Effector memory CD4-positive, alpha-beta T cell (primary cell): ENCODE measurements around the gene ZNF614.
"Not testable (repeated sequence)": the region's sequence is repeated elsewhere in the genome, so short reads cannot be mapped to it uniquely, and the experiment has no call there.

Source experiments
- DNase-seq, 3 donors: peaks; one replicate each; pipeline ENCODE4 v3.0.0-alpha.2; 2020
- H3K27ac ChIP-seq: 2 replicates; pipeline ENCODE4 v1.7.0; 2013; ENCODE audit warnings: mild to moderate bottlenecking, low read length, moderate library complexity; ENCODE audit not compliant: insufficient read depth, poor library complexity, severe bottlenecking
- H3K27me3 ChIP-seq: replicated peaks from 2 replicates; pipeline ENCODE4 v1.7.0; 2013; ENCODE audit warnings: mild to moderate bottlenecking, low read length; ENCODE audit not compliant: insufficient read depth, control insufficient read depth, poor library complexity, severe bottlenecking
- H3K36me3 ChIP-seq: 2 replicates; pipeline ENCODE4 v1.7.0; 2013; ENCODE audit warnings: mild to moderate bottlenecking, low read length, moderate library complexity; ENCODE audit not compliant: control insufficient read depth, insufficient read depth
- H3K4me1 ChIP-seq: 2 replicates; pipeline ENCODE4 v1.7.0; 2013; ENCODE audit warnings: low read length, mild to moderate bottlenecking; ENCODE audit not compliant: control insufficient read depth, insufficient read depth, poor library complexity, severe bottlenecking
- H3K4me3 ChIP-seq: 2 replicates; pipeline ENCODE4 v1.7.0; 2013; ENCODE audit warnings: low read length, low read depth, mild to moderate bottlenecking; ENCODE audit not compliant: insufficient read depth, poor library complexity, severe bottlenecking
- H3K9me3 ChIP-seq: 2 replicates; pipeline ENCODE4 v1.7.0; 2013; ENCODE audit warnings: mild to moderate bottlenecking, low read length, moderate library complexity; ENCODE audit not compliant: control insufficient read depth

The ZNF614 gene

GRCh38 chr19:51994048-51994644 is 34.0 kb downstream of the ZNF614 start:
- H3K27me3 ChIP-seq, result no peaks in the 10 kb centered on the region
- no peak for DNase-seq
- H3K36me3 ChIP-seq, result peaks cover 55% of the 10 kb centered on the region
- no peak overlapping the region for H3K4me3 ChIP-seq
- no peaks in the 10 kb centered on the region for H3K4me1 ChIP-seq
- peaks cover 70% of the 10 kb centered on the region for H3K9me3 ChIP-seq
- H3K27ac ChIP-seq, result no peak overlapping the region

DNA sequence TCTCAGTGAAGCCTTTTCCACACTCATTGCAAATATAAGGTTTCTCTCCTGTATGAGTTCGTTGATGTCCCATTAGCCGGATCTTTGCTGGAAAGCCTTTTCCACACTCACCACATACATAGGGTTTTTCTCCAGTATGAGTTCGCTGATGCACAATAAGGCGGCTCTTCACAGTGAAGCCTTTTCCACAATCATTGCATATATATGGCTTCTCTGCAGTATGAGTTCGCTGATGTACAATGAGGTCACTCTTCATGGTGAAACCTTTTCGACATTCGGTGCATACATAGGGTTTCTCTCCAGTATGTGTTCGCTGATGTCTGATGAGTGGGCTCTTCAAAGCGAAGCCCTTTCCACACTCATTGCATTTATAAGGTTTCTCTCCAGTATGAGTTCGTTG is 34.8 kb downstream of the ZNF614 start:
- H3K4me3 ChIP-seq, result peak overlapping the region; percentile 20
- peaks cover 67% of the 10 kb centered on the region for H3K9me3 ChIP-seq
- no peaks in the 10 kb centered on the region for H3K27me3 ChIP-seq
- peaks cover 47% of the 10 kb centered on the region for H3K36me3 ChIP-seq
- no peak for DNase-seq
- no peaks in the 10 kb centered on the region for H3K4me1 ChIP-seq
- H3K27ac ChIP-seq, result no peak overlapping the region

DNA sequence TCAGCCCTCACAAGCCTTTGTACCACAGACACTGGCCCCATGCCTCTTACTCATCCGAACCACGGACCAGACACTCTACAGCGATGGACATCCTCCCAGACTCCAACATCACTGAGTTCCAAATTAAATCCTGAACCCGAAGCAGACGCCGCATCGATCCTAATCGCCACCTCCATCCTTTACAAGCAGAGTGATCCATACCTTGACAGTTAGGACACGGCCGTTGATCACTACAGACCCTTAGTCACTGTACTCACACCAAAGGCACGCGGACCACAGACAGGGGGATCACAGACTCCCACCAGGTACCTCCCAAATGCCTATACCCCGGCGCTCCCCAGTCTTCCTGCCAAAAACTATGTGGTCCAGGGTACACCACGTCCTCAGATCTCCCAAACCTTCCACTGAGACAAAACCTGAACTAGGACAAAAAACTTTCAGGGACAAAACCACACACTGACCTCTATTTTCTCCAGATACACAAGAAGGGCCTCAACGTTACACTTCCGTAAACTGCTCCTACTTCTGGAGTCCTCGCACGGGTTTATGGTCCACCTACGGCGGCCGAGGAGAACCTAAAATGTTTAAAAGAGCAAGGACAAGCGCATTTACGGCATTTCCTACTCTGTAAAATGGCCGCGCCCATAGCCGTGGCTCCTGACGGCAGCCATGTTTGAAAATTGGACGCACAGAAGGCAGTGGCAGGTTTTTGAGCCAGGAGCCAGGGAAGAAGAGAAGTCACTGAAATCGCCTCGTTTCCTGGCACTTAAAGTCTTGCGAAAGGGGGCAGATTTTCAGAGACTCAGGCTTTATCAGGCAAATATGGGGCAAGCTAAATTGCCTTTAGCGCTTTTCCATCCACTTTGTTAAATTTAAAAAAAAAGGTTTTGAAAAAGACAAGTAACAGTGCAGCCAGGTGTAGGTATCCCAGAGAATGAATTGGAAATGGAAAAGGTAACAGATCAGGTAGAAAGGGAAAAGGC is 41.6 kb downstream of the ZNF614 start, which contains the start of gene ZNF350:
Gene ZNF350 (minus strand): TSS at position 532 of the 983 bp plus-strand sequence. CDS start 12,480 bp downstream, outside the sequence.
- Histone ChIP-seq H3K4me1 (no peaks in the 10 kb centered on the region), H3K9me3 (peaks cover 56% of the 10 kb centered on the region), H3K27ac (peak within 1 kb of the TSS; percentile 65), H3K4me3 (peak within 1 kb of the TSS; percentile 91), H3K36me3 (peaks cover under 1% of the 10 kb centered on the region), H3K27me3 (no peaks in the 10 kb centered on the region)
- DNase-seq, result peak; percentile 78 to 87 (median 82)

DNA sequence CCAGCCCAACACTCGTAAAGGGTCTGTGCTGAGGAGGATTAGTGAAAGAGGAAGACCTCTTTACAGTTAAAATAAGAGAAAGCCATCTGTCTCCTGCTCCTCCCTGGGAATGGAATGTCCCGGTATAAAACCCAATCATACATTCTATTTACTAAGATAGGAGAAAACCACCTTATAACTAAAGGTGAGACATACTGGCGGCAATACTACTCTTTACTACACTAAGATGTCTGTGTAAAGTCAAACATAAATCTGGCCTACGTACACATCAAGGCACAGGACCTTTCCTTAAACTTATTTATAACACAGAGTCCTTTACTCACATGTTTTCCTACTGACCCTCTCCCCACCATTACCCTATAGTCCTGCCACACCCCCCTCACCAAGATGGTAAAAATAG is 44.8 kb downstream of the ZNF614 start:
- DNase-seq, result no peak
- Histone ChIP-seq H3K27me3 (no peaks in the 10 kb centered on the region), H3K4me3 (no peak overlapping the region), H3K36me3 (peaks cover 28% of the 10 kb centered on the region), H3K27ac (no peak overlapping the region), H3K9me3 (peaks cover 61% of the 10 kb centered on the region), H3K4me1 (no peaks in the 10 kb centered on the region)

DNA sequence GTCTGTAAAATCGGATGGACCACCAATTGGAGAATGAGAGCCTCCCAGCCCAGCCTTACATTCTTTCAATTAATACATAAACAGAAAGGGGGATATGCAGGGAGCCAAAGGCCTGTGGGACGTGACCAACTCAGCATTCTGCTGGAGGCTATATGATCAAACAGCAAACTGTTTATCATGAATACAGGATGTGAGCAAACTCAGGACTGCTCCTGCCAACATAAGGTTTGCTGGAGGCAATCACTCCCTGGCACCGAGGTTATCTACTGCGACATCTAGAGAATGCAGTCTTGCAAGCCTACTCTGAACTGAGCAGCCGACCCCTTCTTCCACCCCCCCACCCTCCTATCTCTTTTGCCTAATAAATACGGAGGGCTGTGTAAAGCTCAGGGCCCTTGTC is 47.3 kb downstream of the ZNF614 start:
- H3K27ac ChIP-seq, DNase-seq, H3K4me1 ChIP-seq, H3K27me3 ChIP-seq, H3K4me3 ChIP-seq: not testable (repeated sequence)
- H3K36me3 ChIP-seq, result peaks cover 29% of the 10 kb centered on the region
- H3K9me3 ChIP-seq, result peaks cover 60% of the 10 kb centered on the region

DNA sequence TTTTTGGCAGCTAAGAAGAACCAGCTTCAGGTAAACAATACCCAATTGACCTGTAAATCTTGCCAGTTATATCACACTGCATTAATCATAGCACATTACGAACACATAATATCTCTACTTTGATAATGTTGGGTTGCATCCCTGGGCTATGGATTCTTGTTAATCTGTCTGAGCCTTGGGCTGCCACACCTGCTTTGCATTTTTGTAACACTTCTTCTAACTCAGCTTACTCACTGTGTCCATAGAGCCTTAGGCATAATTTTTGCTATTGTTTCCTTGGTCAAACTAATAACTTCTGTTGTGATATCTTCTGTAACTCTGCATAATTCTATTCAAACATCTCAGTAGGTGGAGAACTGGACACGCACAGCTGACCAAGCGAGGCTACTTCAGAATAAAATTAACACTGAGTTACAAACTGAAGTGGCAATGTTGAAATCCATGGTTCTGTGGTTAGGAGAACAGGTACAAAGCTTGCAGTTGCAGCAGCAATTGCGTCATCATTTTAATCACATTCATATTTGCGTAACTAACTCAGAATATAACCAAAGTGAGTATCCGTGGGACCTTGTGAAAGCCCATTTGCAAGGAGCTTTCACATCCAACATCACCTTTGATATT is 48.0 kb downstream of the ZNF614 start:
- H3K4me3 ChIP-seq, result no peak overlapping the region
- H3K36me3 ChIP-seq, result peaks cover 31% of the 10 kb centered on the region
- H3K27me3 ChIP-seq, result no peaks in the 10 kb centered on the region
- no peaks in the 10 kb centered on the region for H3K4me1 ChIP-seq
- peaks cover 60% of the 10 kb centered on the region for H3K9me3 ChIP-seq
- no peak overlapping the region for H3K27ac ChIP-seq
- DNase-seq, result no peak

- H3K4me1 ChIP-seq, result no peaks in the 10 kb centered on the region
- peaks cover 44% of the 10 kb centered on the region for H3K36me3 ChIP-seq
- no peak overlapping the region for H3K4me3 ChIP-seq
- no peak for DNase-seq
- H3K9me3 ChIP-seq, result peaks cover 65% of the 10 kb centered on the region
- no peaks in the 10 kb centered on the region for H3K27me3 ChIP-seq
- H3K27ac ChIP-seq, result no peak overlapping the region
These were observed 49.3 kb downstream of the ZNF614 start for GRCh38 chr19:51978882-51979281.

DNA sequence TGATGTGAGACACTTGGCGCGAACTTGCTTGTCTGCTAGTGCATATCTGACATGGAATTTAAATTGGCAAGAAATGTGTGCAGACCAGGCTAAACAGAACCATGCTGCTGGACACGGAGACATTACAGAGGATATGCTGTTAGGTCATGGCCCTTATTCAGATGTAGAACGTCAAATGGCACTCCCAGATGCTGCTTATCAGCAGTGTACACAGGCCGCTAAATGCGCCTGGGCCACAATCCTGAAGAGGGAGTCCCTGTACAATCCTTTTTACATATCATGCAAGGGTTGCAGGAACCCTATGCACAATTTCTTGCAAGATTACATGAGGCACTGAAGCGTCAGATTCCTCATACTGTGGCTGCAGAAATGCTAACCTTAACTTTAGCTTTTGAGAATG is 50.8 kb downstream of the ZNF614 start:
- no peak overlapping the region for H3K27ac ChIP-seq
- H3K4me1 ChIP-seq, result no peaks in the 10 kb centered on the region
- H3K9me3 ChIP-seq, result peaks cover 64% of the 10 kb centered on the region
- peaks cover 60% of the 10 kb centered on the region for H3K36me3 ChIP-seq
- no peak for DNase-seq
- no peaks in the 10 kb centered on the region for H3K27me3 ChIP-seq
- no peak overlapping the region for H3K4me3 ChIP-seq

GRCh38 chr19:51976852-51977251 is 51.3 kb downstream of the ZNF614 start:
- H3K4me3 ChIP-seq, result no peak overlapping the region
- no peaks in the 10 kb centered on the region for H3K27me3 ChIP-seq
- DNase-seq, result no peak
- no peak overlapping the region for H3K27ac ChIP-seq
- no peaks in the 10 kb centered on the region for H3K4me1 ChIP-seq
- peaks cover 63% of the 10 kb centered on the region for H3K9me3 ChIP-seq
- peaks cover 65% of the 10 kb centered on the region for H3K36me3 ChIP-seq
